A549 (cell line): Measurements from ENCODE around the gene TOB2. TPM values are rescaled to one million over a fixed set of nuclear protein-coding genes. Genes with fewer than 3 reads are reported as not detected.
"Not testable (repeated sequence)": the region's sequence is repeated elsewhere in the genome, so short reads cannot be mapped to it uniquely, and the experiment has no call there.

Experiments used
- ATAC-seq, 2 experiments: fragments of 200-7000 bp in 1 of 2; fragments of >200 bp in 1 of 2; cut with Nextera tagmentation in 1 of 2; cut with Tn5 transposase in 1 of 2; 3 replicates each; pipeline versions ENCODE4 v1.8.0 to v1.9.1; 2018 to 2020; ENCODE audit warnings: mild to moderate bottlenecking in 1 of 2, moderate library complexity in 1 of 2
- CTCF ChIA-PET: fragments of 300-600 bp; sonication (Branson Sonifier 250); formaldehyde crosslinking; extraction: SDS; loops from one replicate; lab custom pipeline; 2021; ENCODE audit warnings: antibody characterized with exemption, inconsistent platforms; lab: Yijun Ruan, JAX
- POLR2A ChIA-PET: fragments of 350-600 bp; formaldehyde crosslinking; extraction: SDS; loops from one replicate; lab custom pipeline; 2021; ENCODE audit warnings: antibody characterized with exemption, inconsistent platforms; lab: Yijun Ruan, JAX
- DNase-seq, 2 experiments: peaks; one replicate each; pipeline versions ENCODE4 v3.0.0 to v3.0.0-alpha.2; 2011 to 2016; ENCODE audit warnings: low read depth in 1 of 2, low spot score in 1 of 2
- FAIRE-seq: peaks from 2 replicates; lab custom pipeline; 2011; peaks lifted over from hg19 to GRCh38; lab: Jason Lieb, UNC
- H3K27ac ChIP-seq, 2 experiments: fragments of >200 bp; sonication (Bioruptor Twin); formaldehyde crosslinking; 3 replicates each; pipeline ENCODE4 v1.5.1; 2016 to 2017
- H3K4me1 ChIP-seq: fragments of >200 bp; sonication (Bioruptor Twin); formaldehyde crosslinking; 3 replicates; pipeline ENCODE4 v1.6.1; 2016
- H3K4me2 ChIP-seq: fragments of >200 bp; sonication (Bioruptor Twin); formaldehyde crosslinking; 3 replicates; pipeline ENCODE4 v1.6.1; 2016
- H3K4me3 ChIP-seq: fragments of >200 bp; sonication (Bioruptor Twin); formaldehyde crosslinking; 3 replicates; pipeline ENCODE4 v1.5.1; 2016
- H3K9me3 ChIP-seq: fragments of >200 bp; sonication (Bioruptor Twin); formaldehyde crosslinking; 3 replicates; pipeline ENCODE4 v1.6.1; 2016
- CBX2 ChIP-seq: fragments of 200-600 bp; sonication (generic); IDR thresholded peaks from 2 replicates; pipeline ENCODE4 v1.6.1; 2016; ENCODE audit warnings: low read depth, mild to moderate bottlenecking, borderline replicate concordance
- CBX8 ChIP-seq: fragments of 200-600 bp; sonication (generic); IDR thresholded peaks from 2 replicates; pipeline ENCODE4 v1.6.1; 2016
- CEBPB ChIP-seq, 2 experiments: fragments of >200 bp in 1 of 2; sonication (Bioruptor Twin) in 1 of 2; formaldehyde crosslinking in 1 of 2; IDR thresholded peaks; 2 replicates each; pipeline ENCODE4 v1.6.1; 2012 to 2016
- CHD2 ChIP-seq: fragments of 150-350 bp; IDR thresholded peaks from 2 replicates; pipeline ENCODE4 v1.6.1; 2014; ENCODE audit warnings: low read length; ENCODE audit not compliant: partially characterized antibody
- ELK1 ChIP-seq: fragments of 150-350 bp; IDR thresholded peaks from 2 replicates; pipeline ENCODE4 v1.6.1; 2014; ENCODE audit warnings: low read depth, mild to moderate bottlenecking, low read length
- FOSB ChIP-seq: fragments of 250-450 bp; sonication (Bioruptor Pico); IDR thresholded peaks from 2 replicates; pipeline ENCODE4 v1.5.0; 2020; ENCODE audit warnings: mild to moderate bottlenecking, moderate library complexity
- FOXS1 ChIP-seq: fragments of 250-450 bp; sonication (Bioruptor Pico); IDR thresholded peaks from 2 replicates; pipeline ENCODE4 v1.5.0; 2020; ENCODE audit warnings: mild to moderate bottlenecking, moderate library complexity
- HDAC2 ChIP-seq: fragments of 200-600 bp; sonication (generic); IDR thresholded peaks from 2 replicates; pipeline ENCODE4 v1.6.1; 2016
- HMGXB4 ChIP-seq: fragments of 250-450 bp; sonication (Bioruptor Pico); IDR thresholded peaks from 2 replicates; pipeline ENCODE4 v1.5.0; 2021; ENCODE audit warnings: mild to moderate bottlenecking, moderate library complexity, borderline replicate concordance
- HOXA7 ChIP-seq: fragments of 250-450 bp; sonication (Bioruptor Pico); IDR thresholded peaks from 2 replicates; pipeline ENCODE4 v1.5.0; 2020; ENCODE audit warnings: mild to moderate bottlenecking, moderate library complexity
- JUN ChIP-seq, 2 experiments: fragments of >200 bp; sonication (Bioruptor Twin); formaldehyde crosslinking; IDR thresholded peaks; 2 replicates in 1 of 2; 3 replicates in 1 of 2; pipeline ENCODE4 v1.6.1; 2016 to 2017
- KDM5A ChIP-seq: fragments of 200-600 bp; sonication (generic); IDR thresholded peaks from 2 replicates; pipeline ENCODE4 v1.6.1; 2016; ENCODE audit warnings: antibody characterized with exemption, mild to moderate bottlenecking
- MAFK ChIP-seq: fragments of 450-650 bp; IDR thresholded peaks from 2 replicates; pipeline ENCODE4 v1.6.1; 2014; ENCODE audit not compliant: partially characterized antibody
- MAX ChIP-seq: IDR thresholded peaks from 2 replicates; pipeline ENCODE4 v1.6.1; 2012
- NR3C1 ChIP-seq: fragments of >200 bp; sonication (Bioruptor Twin); formaldehyde crosslinking; IDR thresholded peaks from 3 replicates; pipeline ENCODE4 v1.6.1; 2017
- PBX3 ChIP-seq: IDR thresholded peaks from 2 replicates; pipeline ENCODE4 v1.6.1; 2012
- TFCP2L1 ChIP-seq: fragments of 250-450 bp; sonication (Bioruptor Pico); IDR thresholded peaks from 2 replicates; pipeline ENCODE4 v1.5.0; 2021; ENCODE audit warnings: mild to moderate bottlenecking
- ZC3H11A ChIP-seq: fragments of 450-650 bp; IDR thresholded peaks from 2 replicates; pipeline ENCODE4 v1.6.1; 2014; ENCODE audit warnings: antibody characterized with exemption, mild to moderate bottlenecking
- WGBS: methylation state at CpG from one replicate; pipeline ENCODE4 v1.1.6; 2017; ENCODE audit errors: missing lambda C conversion rate; 5-methylcytosine and 5-hydroxymethylcytosine counted together
- polyA plus RNA-seq, 4 experiments: library from polyadenylated mRNA; depleted of rRNA in 3 of 4; stranded (reverse); fragments of >200 nt; fragmentation: RNase III in 1 of 4; extraction: RNeasy Plus Mini Kit Qiagen cat#74134 plus additional on column Dnase treatment in 1 of 4; gene quantifications; 2 replicates in 3 of 4; 3 replicates in 1 of 4; pipeline ENCODE4 v1.2.3, GENCODE V29; 2011 to 2017

TOB2 gene
- polyA plus RNA-seq, 2 of the 4 experiments (the other 2 are of a cell fraction) = 11.4 to 14.7 TPM

GRCh38 chr22:41442240-41442792 lies 4.3 kb downstream of the TOB2 start (continued):
- TF ChIP-seq FOXS1 (no peak), ZC3H11A (no peak)

GRCh38 chr22:41440511-41440910 lies 6.1 kb downstream of the TOB2 start:
- ATAC-seq, FAIRE-seq, H3K4me1 ChIP-seq, H3K4me3 ChIP-seq, H3K4me2 ChIP-seq, POLR2A ChIA-PET, H3K9me3 ChIP-seq, DNase-seq, H3K27ac ChIP-seq: not testable (repeated sequence)
- CTCF ChIA-PET = interaction anchor here (1.2 to 1.6 kb wide), 2 partner anchors 23 to 77 kb away, joined by 3 to 5 read pairs; no protein-coding TSS in a partner anchor
- WGBS = 90% methylated on average over 5 of the region's 5 CpGs

DNA sequence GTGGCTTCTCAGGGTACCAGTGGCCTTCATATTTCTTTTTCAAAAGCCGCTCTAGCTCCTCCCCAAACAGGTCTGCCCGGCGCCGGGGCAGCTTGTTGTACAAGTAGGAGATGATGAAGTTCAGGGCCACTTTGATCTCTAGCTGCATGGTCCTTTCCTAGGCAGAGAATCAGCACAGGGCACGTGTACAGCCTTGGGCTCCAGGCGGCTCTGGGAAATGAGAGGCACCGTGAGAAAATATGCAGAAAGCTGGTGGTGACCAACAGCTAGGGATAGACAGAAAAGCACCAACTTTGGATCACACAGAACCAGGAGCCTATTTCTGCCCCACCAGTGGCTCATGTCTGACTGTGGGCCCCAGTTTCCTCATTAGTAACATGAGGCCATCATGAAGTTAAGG lies 9.4 kb downstream of the TOB2 start:
- no peak for FAIRE-seq
- Histone ChIP-seq H3K4me2 (no peak overlapping the region), H3K4me3 (no peak overlapping the region), H3K9me3 (no peaks in the 10 kb centered on the region), H3K4me1 (no peaks in the 10 kb centered on the region; the same call in 2 of the 3 replicates), H3K27ac (no peak overlapping the region)
- POLR2A ChIA-PET = interaction anchor here (1.2 kb wide), 1 partner anchor 9 kb away, joined by 8 read pairs; the partner anchor contains the start of gene TOB2
- ATAC-seq = no peak
- CTCF ChIA-PET = interaction anchor here (0.6 to 1.8 kb wide), 6 partner anchors 9 to 514 kb away, joined by 4 to 8 read pairs (median 4); partner anchors contain the start of gene TOB2
- 94% methylated on average over 7 of the region's 7 CpGs for WGBS
- no peak for TF ChIP-seq PBX3
- no peak for TF ChIP-seq MAX
- no peak for TF ChIP-seq CEBPB (IDR thresholded peaks at IDR 0.05)
- TF ChIP-seq HOXA7 (CRISPR knock-in tag) = no peak
- no peak for TF ChIP-seq NR3C1
- no peak for TF ChIP-seq CBX2
- no peak for TF ChIP-seq JUN (IDR thresholded peaks at IDR 0.05)
- TF ChIP-seq ELK1 = no peak
- DNase-seq = no peak

- WGBS = 90% methylated on average over 22 of the region's 23 CpGs
Measured at GRCh38 chr22:41436322-41437113, 10.1 kb downstream of the TOB2 start.

DNA sequence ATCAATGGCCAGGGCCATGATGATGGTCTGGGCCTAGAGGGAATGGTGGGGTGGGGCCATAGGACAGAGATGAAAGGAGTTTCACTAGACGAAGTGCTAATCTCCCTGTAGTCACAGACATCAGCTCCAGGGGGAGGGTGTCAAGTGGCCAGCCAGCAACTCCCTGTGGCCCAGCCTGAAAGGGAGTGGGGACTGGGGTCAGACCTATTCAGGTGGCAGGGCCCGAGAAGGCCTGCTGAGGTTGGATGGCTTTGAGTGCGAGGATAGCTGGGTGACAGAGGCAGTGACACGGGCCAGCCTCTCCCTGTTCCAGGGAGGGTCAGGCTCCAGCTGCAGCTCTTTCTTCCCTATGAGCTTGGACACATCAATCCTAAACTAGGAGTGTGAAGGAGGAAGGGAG lies 11.0 kb downstream of the TOB2 start:
- no peak for FAIRE-seq
- no peak for ATAC-seq
- CTCF ChIA-PET = interaction anchor here (0.6 to 1.3 kb wide), 3 partner anchors 9 to 391 kb away, joined by 3 to 4 read pairs (median 3); no protein-coding TSS in a partner anchor

More at GRCh38 chr22:41436322-41437113, 10.1 kb downstream of the TOB2 start:
- H3K27ac ChIP-seq = no peak overlapping the region
- CTCF ChIA-PET = interaction anchor here (1.3 to 1.8 kb wide), 4 partner anchors 12 to 91 kb away, joined by 4 to 8 read pairs (median 6); no protein-coding TSS in a partner anchor
- TF ChIP-seq HDAC2 = no peak
- no peak for TF ChIP-seq ZC3H11A
- no peak overlapping the region for H3K4me3 ChIP-seq
- H3K4me1 ChIP-seq = no peaks in the 10 kb centered on the region
- H3K4me2 ChIP-seq = no peak overlapping the region
- DNase-seq = no peak
- no peak for FAIRE-seq
- no peak for ATAC-seq
- POLR2A ChIA-PET = interaction anchor here (0.6 to 1.2 kb wide), 2 partner anchors 10 to 82 kb away, joined by 4 to 8 read pairs; partner anchors contain the start of gene TOB2
- no peaks in the 10 kb centered on the region for H3K9me3 ChIP-seq

More for the DNA sequence above, 11.0 kb downstream of the TOB2 start:
- no peak for DNase-seq
- POLR2A ChIA-PET = no interaction called here
- no peak for TF ChIP-seq ELK1
- TF ChIP-seq HMGXB4 (CRISPR knock-in tag) = no peak
- TF ChIP-seq FOSB (CRISPR knock-in tag) = no peak
- TF ChIP-seq TFCP2L1 = no peak
- no peak for TF ChIP-seq CBX8
- TF ChIP-seq KDM5A = no peak
- no peak for TF ChIP-seq CHD2
- TF ChIP-seq FOXS1 = no peak
- no peak for TF ChIP-seq MAFK
- WGBS = 92% methylated on average over 4 of the region's 4 CpGs
- no peak overlapping the region for H3K27ac ChIP-seq
- H3K4me2 ChIP-seq = no peak overlapping the region
- no peaks in the 10 kb centered on the region for H3K4me1 ChIP-seq
- H3K4me3 ChIP-seq = no peak overlapping the region
- H3K9me3 ChIP-seq = no peaks in the 10 kb centered on the region
